Measurements from ENCODE around the gene HGFAC.

The HGFAC gene

DNA sequence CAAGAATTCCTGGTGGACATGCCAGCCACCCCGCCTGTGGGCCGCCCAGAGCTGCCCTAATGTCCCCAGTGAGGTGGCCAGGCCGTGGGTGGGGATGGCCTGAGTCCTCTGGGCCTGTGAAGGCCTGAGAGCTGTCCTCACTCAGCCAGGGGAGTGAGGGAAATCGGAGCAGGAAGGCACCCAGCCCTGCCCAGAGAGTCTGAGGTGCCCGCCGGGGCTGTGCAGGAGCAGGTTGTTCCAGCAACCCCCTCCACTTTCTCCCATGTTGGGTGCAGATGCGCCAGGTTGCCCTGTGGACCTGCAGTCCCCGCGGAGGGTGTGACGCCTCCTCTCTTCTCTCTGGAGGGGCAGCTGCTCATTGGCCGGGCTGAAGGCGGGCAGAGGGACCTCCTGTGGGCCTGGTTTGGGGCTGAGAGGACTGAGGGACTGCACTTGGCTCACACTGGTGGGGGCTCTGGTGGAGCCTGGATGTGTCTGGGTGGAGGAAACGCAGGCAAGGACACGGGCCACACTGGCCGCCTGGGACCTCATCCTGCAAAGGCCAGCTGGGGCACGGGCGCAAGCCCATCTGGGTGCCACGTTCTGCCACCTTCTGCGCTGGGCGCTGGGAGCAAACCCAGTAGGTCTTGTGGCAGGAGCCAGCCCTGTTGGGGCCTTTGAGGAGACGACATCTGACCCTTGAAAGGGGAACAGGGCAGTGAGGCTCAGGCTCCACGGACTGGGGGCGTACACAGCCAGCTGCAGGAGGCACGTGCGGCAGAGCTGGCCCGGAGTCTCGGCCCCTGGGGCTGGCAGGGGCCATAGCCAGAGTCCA, 35.4 kb downstream of the HGFAC start:
- DNase-seq, result no peak

DNA sequence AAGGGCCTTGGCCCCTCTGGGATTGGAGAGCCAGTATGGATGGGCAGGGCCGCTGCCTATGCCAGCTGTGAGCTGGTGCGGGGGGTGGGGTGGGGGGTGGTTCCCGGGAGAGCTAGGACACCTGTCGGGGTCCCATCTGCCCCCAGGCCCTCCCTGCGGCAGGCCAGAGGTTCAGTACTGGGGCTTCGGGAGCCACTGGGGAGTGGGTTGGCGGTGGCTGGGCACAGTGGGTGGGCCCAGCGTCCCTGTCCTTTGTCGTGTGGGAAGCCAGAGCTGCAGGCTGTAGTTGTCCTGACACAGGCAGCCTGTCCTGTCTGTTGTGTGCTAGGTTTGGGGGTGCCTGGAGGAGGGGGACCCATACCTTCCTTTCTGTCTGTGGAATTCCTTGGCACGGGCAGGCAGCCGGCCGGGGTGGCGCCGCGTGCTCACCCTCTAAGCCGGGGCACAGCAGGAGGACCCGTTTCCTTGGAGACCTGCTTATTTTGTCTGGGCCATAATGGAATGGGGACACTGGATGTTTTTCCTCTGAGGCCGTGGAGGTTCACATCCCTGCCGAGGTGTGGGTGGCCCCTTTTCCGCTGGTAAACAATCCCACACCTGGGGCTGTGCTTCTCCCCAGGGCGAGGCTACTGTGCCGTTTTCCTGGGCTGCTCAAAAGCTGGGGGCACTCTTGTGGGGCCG, 36.1 kb downstream of the HGFAC start:
- DNase-seq, result no peak

DNA sequence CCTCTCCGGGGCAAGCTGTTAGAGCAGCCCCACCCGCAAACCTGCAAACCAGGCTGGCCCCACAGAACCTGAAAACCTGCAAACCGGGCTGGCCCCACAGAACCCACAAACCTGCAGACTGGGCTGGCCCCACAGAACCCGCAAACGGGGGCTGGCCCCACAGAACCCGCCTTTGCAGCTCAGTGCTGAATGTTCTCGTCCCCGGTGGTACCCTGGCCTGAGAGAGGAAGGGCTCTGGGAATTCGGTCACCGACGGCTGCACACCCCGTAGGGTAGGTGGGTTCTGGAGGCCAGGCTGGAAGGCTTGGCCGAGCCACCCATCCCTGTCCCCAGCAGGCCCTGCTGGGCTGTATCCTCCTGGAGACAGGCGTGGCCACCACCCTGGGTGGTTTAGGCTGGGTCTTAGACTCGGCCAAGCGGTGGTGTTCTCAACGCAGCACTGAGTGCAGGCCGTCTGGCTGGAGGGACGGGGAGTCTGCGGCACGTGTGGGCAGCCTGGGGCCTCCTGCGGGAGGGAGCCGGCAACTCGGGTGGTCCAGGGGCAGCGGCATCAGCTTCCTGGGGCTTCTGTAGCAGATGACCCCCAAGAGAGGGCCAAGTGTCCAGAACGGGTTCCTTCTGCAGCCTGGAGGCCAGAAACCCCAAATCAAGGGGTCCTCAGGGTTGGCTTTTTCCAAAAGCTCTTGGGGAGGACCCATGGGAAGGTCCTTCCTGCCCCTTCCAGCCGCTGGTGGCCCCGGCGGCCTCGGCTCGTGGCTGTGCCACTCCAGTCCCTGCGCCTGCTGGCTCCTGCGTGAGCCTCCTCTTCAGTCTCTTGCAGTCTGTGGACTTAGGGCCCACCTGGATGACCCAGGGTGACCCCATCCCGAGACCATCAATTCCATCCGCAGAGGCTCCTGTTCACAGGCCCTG, 36.9 kb downstream of the HGFAC start:
- DNase-seq, result no peak

DNA sequence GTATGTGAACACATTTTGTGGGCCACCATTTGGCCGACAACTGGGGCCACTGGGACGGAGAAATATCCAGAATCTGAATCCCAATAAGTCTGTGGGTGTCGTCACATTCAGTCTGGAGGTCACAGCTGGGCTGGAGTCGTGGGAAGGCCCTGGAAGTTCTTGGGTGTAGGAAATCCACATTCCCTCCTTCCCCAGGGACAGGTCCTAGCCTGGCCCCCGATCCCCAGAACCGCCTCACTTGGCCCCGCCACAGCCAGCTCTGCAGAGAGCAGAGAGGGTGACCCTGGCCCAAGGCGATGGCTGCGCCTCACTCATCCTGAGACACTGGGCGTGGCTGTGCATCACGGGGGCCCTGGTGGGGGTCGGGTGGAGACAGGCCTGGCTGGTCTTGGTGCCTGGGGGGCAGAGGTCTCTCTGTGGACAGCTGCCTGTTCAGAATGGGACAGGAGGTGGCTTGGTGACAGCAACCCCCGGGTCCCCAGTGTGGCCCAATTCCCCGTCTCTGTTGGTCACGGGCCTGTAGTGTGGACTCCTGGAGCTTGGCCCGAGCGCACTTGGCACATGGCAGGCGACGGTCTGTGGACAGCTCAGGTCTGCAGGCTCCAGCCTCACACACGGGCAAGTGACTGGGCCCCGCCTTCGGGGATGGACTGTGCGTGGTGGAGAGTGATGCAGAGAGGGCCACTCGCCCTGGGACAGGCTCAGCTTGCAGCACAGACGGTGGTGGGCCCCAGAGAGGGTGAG, 37.8 kb downstream of the HGFAC start:
- no peak for DNase-seq

DNA sequence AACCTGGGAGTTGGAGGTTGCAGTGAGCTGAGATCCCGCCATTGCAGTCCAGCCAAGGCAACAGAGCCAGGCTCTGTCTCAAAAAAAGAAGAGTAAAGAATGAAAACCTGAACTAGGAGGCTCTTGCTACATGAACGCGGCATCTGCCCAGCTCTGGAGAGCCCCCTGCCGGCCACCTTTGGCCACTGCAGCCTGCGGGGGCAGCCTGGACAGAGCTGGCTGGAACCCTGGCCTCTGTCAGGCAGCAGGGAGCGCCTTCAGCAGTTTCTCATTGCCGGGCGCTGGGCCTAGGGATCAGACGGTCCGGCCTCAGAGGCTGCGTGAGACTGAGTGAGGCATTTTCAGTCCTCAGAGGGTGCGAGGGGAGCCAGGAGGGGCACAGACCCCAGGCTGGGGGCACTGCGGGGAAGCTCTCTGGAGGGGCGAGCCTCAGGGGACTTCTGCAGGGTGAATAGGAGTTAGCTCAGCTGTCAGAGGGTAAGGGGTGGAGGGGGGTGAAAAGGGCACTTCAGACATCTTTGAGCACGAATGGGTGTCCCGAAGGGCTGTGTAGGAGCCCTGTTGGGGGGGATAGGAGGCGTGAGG, 38.9 kb downstream of the HGFAC start:
- DNase-seq, result peak; percentile 60

DNA sequence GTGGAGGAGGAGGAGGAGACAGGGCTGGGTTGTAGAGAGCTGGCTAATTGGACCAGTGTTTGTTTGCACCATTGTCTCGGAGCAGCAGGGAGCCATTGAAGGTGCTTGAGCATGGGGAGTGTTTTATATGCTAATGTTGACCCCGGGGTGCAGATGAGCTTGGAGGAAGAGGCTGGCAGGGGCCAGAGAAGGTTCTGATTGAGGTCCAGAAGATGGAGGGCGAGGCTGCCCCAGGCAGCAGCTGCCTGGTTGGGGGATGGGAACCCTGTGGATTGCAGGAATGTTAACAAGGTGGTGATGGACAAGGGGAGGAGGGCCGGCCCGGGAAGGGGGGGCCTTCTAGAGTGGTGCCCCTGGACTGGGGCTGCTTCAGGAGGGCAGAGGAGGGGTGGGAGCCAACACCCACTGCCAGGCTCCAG, 39.4 kb downstream of the HGFAC start:
- no peak for DNase-seq

DNA sequence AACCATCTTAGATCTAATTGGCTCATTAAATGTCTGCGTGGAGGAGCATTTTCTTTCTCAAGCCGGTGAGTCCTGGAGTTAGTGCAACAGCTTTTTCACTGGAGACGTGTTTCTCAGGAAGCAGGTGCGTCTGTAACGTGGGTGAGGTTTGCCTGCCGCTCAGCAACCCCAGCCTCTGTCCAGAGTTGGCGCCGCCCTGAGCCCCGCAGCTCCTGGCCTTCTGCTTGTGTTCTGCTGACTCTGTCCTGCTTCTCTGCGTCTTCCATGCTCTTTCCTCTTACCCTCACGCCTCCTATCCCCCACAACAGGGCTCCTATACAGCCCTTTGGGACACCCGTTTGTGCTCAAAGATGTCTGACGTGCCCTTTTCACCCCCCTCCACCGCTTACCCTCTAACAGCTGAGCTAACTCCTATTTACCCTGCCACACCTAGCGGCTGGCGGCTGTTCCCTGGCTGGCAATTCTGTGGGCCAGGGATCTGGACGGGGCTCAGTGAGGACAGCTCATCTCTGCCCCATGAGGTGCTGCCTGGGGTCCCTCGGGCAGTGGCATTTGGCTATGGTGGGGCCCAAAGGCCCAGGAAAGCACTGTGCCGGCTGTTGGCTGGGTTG, 40.1 kb downstream of the HGFAC start:
- DNase-seq, result no peak

DNA sequence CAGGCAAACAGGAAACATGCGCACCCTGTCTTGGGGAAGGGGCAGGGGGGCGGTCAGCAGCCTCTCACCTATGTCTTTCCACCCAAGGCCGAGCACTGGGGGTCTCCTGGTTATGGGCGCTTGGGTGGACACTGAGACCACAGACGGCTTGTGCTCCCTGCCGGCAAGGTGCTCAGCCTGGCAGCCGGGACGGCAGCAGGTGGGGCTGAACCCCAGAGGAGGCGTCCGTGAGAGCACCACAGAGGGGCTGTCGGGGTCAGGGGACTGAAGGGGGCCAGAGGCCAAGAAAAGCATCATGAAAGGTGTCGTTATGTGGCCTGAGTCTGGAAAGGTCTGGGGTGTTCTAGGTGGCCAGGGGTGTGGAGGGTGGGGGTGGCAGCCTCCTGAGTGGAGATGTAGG, 40.9 kb downstream of the HGFAC start:
- DNase-seq, result no peak

DNA sequence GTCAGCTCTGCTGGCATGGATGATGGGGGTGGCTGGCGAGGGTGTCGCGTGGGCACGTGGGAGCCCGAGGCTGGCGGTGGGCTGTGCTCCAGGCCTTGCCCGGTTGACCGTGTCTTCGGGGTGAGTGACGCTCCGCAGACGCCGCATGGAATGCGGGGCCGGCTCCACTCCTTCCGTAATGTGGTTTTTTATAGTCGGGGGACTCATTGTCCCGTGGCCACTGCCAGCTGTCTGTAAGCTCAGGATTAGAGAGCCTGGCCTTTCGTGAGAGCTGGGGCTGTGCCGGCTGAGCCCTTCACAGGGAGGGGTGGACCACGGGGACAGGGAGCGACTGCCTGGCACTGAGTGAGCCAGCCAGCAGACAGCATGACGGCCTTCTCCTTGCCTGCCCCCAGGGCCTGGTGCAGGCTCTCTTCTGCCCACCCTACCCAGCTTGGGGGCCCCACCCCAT, 41.7 kb downstream of the HGFAC start:
- no peak for DNase-seq

DNA sequence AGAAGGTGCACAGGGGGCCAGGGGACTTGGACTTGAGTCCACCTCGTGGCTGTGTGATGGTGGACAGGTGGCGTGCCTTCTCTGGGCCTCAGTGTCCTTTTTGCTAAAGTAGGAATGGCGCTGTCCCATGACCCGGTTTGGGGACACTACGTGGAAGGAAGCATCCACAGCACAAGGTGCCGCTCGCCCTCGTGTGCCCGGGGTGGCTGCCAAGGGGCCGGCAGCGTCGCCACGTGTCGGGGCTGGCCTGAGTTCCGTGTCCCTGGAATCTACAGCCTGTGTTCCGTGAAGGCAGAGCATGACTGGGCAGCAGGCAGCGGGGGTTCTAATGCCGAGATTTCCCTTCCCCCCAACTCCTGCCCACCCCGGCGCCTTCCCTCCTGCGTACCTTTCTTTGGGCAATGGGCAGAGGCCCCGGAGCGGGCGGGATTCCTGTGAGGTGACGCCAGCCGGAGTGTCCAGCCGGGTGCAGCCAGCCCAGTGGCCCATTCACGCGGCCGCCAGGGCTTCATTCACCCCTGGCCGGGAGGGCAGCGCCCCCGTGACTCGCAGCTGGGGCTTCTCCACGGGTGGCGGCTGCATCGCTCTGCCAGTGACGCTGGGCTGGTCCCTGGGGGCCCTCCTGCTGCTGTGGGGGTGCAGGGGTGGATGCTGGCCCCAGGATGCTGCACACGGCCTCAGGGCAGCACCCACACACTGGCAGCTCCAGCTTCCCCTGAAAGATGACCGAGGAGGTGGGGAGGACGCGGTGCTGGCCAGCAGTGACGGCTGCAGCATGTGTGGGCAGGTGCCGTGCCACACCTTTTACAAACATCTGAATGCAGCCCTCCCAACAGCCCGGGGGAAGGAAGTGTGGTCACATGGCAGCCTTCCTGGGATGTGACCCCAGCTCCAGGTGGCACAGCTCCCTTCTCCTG, 42.5 kb downstream of the HGFAC start:
- no peak for DNase-seq

DNA sequence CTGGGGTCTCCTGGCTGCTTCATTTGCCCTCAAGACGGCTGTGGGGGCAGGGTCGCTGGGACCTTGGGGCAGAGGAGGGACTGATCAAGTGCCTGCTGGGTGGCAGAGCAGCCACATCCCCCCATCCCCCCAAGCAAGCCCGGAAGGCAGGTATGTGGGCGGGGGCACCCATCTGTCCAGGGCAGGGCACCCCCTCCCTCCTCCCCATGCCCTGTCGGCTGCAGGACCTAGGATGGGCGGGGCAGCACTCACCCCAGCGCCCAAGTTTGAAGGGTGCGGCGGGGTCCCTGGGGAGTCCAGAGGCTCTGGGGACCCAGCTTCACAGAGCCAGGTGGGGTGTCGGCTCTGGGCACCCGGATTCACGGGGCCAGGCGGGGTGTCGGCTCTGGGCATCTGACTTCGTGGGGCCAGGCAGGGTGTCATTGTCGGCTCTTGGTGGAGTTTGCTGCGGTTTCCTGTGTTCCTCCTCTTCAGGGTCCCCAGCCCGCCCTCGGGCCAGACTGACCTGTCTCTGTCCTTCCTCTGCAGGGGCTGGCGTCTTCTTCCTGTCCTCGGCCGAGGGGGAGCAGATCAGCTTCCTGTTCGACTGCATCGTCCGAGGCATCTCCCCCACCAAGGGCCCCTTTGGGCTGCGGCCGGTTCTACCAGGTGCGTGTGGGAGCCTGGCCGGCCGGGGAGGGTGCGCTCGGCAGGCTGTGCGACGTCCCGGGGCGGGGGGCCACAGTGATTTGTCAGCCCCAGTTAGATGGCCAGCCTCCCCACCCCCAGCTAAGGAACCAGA, 43.4 kb downstream of the HGFAC start:
- no peak for DNase-seq

DNA sequence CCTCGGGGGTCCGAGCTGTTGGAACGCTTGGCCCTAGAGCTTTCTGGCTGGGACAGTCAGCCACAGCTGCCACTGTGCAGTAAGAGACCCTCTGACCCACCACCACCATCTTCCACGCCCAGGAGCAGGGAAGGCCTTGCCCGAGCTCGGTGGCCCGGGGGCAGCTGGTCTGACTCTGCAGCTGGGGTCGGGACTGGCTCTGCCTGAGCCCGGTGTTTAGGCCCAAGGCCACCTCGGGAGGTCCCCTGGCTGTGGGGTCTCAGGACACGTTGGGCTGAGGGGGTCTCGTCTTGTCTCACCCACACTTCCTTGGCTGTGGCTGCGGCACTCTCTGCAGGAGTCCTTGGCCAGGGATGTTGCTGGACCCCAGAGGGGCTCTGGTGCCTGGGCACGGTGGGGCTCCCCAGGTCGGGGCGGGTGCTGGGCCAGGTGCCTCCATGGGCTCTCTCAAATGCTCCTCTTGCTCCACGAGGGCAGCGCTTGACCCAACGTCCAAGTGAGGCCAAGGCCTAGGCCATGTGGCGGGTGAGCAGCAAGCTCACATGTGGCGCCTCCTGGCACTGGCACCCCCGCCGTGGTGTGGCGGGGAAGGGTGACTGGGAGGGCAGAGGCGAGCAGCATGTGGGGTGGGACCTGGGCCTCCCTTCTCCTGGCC, 44.2 kb downstream of the HGFAC start:
- DNase-seq, result no peak

DNA sequence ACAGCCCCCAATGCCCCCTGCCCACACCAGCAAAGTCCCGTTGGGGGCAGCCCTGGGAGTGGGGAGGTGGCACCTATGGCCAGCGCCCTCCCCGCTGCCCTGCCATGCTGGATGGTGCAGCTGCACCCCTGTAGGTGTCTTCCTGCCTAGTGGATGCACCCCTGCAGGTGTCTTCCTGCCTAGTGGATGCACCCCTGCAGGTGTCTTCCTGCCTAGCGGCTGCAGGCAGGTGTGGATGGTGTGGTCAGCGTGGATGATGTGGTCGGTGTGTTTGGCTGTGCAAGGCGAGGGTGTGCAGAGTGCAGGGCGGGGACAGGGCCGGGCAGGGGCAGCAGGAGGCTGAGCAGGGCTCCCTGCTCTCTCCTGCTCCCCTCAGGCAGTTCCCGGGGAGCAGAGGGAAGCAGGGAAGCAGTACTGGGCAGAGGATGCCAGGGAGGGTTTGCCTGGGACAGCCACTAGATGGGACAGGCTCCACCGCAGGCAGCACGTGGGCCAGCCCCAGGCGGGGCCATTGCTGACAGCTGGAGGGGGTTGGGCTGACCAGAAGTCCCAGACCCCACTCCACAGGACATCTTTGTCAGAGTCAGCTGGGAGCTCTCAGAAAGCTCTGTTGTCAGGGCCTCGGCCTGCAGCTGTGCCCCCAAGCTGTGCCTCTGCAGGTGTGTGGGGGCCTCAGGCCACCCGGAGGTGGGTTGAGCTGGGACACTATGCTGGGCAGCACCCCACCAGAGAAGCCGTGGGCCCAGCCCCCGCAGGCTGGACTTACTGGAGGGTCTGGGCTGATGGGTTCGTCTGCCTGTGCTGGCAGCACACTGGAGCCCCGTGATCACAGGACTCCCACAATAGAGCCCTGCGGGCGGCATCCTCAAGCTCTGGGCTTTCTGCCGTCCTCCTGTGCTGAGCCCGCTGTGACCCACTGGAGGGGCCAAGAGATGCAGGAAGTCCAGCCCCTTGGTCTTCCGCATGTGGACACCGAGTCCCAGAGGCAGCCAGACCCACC, 45.1 kb downstream of the HGFAC start:
- DNase-seq, result no peak

DNA sequence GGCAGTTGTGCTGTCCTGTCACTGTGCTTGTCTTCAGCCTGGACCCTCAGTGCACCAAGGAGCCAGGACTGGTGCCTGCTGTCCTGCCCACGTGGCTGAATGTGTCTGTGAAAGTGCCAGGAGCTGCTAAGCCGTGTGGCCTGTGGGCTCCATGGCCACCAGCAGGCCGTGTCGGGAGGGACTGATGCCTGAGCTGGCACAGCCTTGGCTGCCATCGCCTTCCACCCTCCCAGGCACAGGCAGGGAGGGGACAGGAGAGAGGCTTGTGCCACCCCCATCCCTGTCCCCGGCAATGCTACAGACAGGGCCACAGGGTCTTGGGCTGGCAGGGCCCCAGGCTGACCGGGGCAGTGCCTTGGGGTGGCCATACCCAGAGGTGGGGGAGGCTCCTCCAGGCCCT, 46.1 kb downstream of the HGFAC start:
- no peak for DNase-seq

DNA sequence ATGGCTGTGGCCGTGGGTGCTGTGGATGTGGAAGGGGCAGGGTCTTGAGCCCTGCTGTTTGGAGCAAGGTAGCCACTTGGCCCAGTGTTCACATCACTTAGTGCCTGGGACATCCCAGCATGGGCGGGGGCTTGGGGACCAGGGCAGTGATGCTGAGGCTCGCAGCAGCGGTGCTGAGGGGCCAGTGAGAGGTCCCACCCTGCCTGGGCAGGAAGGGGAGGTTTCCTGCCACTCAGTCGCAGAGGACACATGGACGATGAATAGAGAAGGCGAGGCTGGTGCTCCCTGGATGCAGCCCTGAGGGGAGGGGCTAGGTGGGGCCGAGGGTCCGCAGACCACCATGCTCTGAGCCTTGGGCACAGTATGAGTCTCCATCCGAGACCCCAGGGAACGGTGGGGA, 47.1 kb downstream of the HGFAC start:
- no peak for DNase-seq

DNA sequence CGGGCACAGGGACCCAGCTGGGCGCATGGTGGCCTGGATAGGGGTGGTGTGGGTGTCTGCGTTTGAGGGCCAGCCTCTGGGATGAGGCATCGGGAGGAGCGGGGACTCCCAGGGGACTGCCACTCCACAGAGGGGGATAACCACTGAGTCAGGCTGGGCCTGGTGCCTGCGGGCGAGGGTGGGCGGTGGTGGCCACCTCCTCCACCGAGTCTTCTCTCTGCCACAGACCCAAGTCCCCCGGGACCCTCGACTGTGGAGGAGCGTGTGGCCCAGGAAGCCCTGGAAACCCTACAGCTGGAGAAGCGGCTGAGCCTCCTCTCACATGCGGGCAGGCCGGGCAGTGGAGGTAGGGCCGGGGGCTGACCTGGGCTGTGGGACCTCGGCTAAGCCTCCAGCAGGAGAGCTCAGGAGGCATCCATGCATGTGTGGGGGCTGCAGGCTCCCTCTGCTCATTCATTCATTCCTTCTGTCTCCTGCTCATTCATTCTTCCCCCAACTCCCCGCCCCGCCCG, 47.7 kb downstream of the HGFAC start:
- DNase-seq, result no peak

DNA sequence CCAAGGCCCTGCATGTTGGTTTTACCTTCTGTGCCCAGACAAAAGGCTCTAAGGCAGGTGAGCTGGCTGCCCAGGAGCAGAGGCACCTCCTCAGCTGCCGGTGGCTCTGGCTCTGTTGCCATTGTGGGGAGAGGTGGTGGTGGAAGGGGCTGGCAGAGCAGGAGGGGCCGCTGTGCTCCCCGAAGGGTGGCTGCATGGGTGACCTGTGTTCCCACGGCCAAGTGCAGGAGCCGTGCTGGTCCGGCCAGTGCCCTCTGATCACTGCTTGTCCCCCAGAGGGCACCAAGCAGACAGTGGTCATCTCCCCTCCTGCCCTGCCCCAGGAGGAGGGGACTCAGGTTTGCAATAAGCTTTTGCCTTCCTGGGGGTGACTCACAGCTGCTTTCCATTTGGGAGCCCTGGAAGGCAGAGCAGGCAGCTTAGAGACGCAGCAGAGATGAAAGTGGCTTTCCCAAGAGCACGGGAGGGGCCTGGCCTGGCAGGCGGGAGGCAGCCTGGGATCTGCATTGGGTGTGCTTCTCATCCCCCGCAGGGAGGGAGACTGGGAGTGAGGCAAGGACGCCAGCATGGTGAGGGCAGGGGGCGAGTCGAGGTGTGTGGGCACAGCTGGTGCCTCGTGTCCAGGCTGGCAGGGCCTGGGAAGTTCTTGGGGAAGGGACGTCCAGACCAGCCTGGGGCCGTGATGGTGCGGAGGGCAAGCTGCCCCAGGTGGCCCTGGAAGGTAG, 50.1 kb downstream of the HGFAC start:
- no peak for DNase-seq

All from effector CD4-positive, alpha-beta T cell (primary cell).